Naive thymus-derived CD4-positive, alpha-beta T cell (primary cell): ENCODE data around the gene MLC1. TPM values are rescaled to one million over a fixed set of nuclear protein-coding genes. Genes with fewer than 3 reads are reported as not detected.

Experiments
- ATAC-seq: fragments of 150-1000 bp; cut with Tn5 transposase; 2 replicates; pipeline ENCODE4 v1.10.0; 2021; ENCODE audit warnings: mild to moderate bottlenecking, moderate library complexity
- CTCF ChIA-PET: fragments of 350-600 bp; sonication (Branson Sonifier 250); formaldehyde crosslinking; loops from one replicate; lab custom pipeline; 2021; ENCODE audit warnings: antibody characterized with exemption; lab: Charles Lee
- POLR2A ChIA-PET: fragments of 350-600 bp; sonication (Branson Sonifier 250); formaldehyde crosslinking; loops from one replicate; lab custom pipeline; 2021; ENCODE audit warnings: antibody characterized with exemption, inconsistent platforms; lab: Charles Lee
- DNase-seq, 9 donors: peaks; one replicate each; pipeline versions ENCODE4 v3.0.0 to v3.0.0-alpha.2; 2020 to 2022; ENCODE audit warnings: mixed read lengths in 1 of 9
- H3K27ac ChIP-seq: one replicate; pipeline ENCODE4 v1.7.0; 2013; ENCODE audit warnings: mild to moderate bottlenecking, low read depth, low read length, moderate library complexity
- H3K27me3 ChIP-seq, 2 donors: one replicate each; pipeline ENCODE4 v1.7.0; 2013; ENCODE audit warnings: low read length in 2 of 2, mild to moderate bottlenecking in 2 of 2, moderate library complexity in 2 of 2; ENCODE audit not compliant: control insufficient read depth in 2 of 2, insufficient read depth in 2 of 2
- H3K36me3 ChIP-seq, 3 experiments: 1 replicate in 2 of 3; 2 replicates in 1 of 3; pipeline ENCODE4 v1.7.0; 2013; ENCODE audit warnings: low read length in 3 of 3, mild to moderate bottlenecking in 3 of 3, moderate library complexity in 1 of 3; ENCODE audit not compliant: insufficient read depth in 3 of 3, control insufficient read depth in 2 of 3
- H3K4me1 ChIP-seq, 2 donors: one replicate each; pipeline ENCODE4 v1.7.0; 2013; ENCODE audit warnings: low read length in 2 of 2, mild to moderate bottlenecking in 2 of 2, moderate library complexity in 1 of 2; ENCODE audit not compliant: control insufficient read depth in 2 of 2, insufficient read depth in 2 of 2
- H3K4me3 ChIP-seq: 2 replicates; pipeline ENCODE4 v1.7.0; 2013; ENCODE audit warnings: mild to moderate bottlenecking, low read length
- H3K9me3 ChIP-seq, 3 experiments: 1 replicate in 2 of 3; 2 replicates in 1 of 3; pipeline ENCODE4 v1.7.0; 2013; ENCODE audit warnings: low read length in 3 of 3; ENCODE audit not compliant: control insufficient read depth in 2 of 3
- H3K27ac Mint-ChIP-seq, 9 donors: one replicate each; pipeline ENCODE4 v1.8.0; 2020 to 2022; ENCODE audit warnings: mixed read lengths in 9 of 9, mild to moderate bottlenecking in 8 of 9, moderate library complexity in 5 of 9, inconsistent platforms in 2 of 9
- H3K27me3 Mint-ChIP-seq, 5 donors: one replicate each; pipeline ENCODE4 v1.8.0; 2021 to 2022; ENCODE audit warnings: mixed read lengths in 5 of 5, mild to moderate bottlenecking in 1 of 5
- H3K36me3 Mint-ChIP-seq, 5 donors: one replicate each; pipeline ENCODE4 v1.8.0; 2020 to 2022; ENCODE audit warnings: mixed read lengths in 5 of 5, mild to moderate bottlenecking in 3 of 5, inconsistent platforms in 1 of 5
- H3K4me1 Mint-ChIP-seq, 7 donors: one replicate each; pipeline ENCODE4 v1.8.0; 2020 to 2022; ENCODE audit warnings: mixed read lengths in 7 of 7, mild to moderate bottlenecking in 3 of 7, inconsistent platforms in 1 of 7
- H3K4me3 Mint-ChIP-seq, 10 donors: one replicate each; pipeline ENCODE4 v1.8.0; 2020 to 2022; ENCODE audit warnings: mild to moderate bottlenecking in 10 of 10, mixed read lengths in 10 of 10, moderate library complexity in 6 of 10, inconsistent platforms in 2 of 10
- H3K9me3 Mint-ChIP-seq, 11 donors: one replicate each; pipeline ENCODE4 v1.8.0; 2020 to 2022; ENCODE audit warnings: mixed read lengths in 11 of 11, mild to moderate bottlenecking in 4 of 11, inconsistent platforms in 1 of 11, moderate library complexity in 1 of 11
- intact Hi-C, 2 donors: fragments of 100-400 bp; cut with micrococcal nuclease; formaldehyde crosslinking; loops; one replicate each; pipeline ENCODE4 v1.15.1; 2023
- polyA plus RNA-seq, 2 donors: library from polyadenylated mRNA; unstranded; fragments of 300-500 nt; fragmentation: Illumina TruSeq; gene quantifications; one replicate each; pipeline ENCODE4 v1.2.3, GENCODE V29; 2021
- total RNA-seq, 6 experiments: library from RNA in 5 of 6; stranded (reverse) in 5 of 6; gene quantifications; 1 replicate in 5 of 6; 2 replicates in 1 of 6; pipeline ENCODE4 v1.2.3 and lab custom pipeline; 2021 to 2026

The MLC1 gene
- total and polyA plus RNA-seq, 7 experiments from 2014 or later = 0.08 to 7.2 (median 0.48) TPM; not detected in 2

GRCh38 chr22:50064453-50064852 lies 20.8 kb downstream of the MLC1 start:
- DNase-seq = no peak
- Mint-ChIP-seq H3K4me3 (no peak overlapping the region), H3K9me3 (no peaks in the 10 kb centered on the region), H3K4me1 (no peaks in the 10 kb centered on the region), H3K36me3 (no peaks in the 10 kb centered on the region), H3K27ac (no peak overlapping the region), H3K27me3 (peaks cover 0 to 7% (median 6%) of the 10 kb centered on the region in 5 donors)
- CTCF ChIA-PET = no interaction called here
- no peaks in the 10 kb centered on the region for H3K4me1 ChIP-seq
- H3K27ac ChIP-seq = no peak overlapping the region
- H3K27me3 ChIP-seq = no peaks in the 10 kb centered on the region
- intact Hi-C loops = no loop called here
- H3K4me3 ChIP-seq = no peak overlapping the region
- ATAC-seq = no peak
- POLR2A ChIA-PET = no interaction called here
- no peaks in the 10 kb centered on the region for H3K9me3 ChIP-seq
- no peaks in the 10 kb centered on the region for H3K36me3 ChIP-seq

DNA sequence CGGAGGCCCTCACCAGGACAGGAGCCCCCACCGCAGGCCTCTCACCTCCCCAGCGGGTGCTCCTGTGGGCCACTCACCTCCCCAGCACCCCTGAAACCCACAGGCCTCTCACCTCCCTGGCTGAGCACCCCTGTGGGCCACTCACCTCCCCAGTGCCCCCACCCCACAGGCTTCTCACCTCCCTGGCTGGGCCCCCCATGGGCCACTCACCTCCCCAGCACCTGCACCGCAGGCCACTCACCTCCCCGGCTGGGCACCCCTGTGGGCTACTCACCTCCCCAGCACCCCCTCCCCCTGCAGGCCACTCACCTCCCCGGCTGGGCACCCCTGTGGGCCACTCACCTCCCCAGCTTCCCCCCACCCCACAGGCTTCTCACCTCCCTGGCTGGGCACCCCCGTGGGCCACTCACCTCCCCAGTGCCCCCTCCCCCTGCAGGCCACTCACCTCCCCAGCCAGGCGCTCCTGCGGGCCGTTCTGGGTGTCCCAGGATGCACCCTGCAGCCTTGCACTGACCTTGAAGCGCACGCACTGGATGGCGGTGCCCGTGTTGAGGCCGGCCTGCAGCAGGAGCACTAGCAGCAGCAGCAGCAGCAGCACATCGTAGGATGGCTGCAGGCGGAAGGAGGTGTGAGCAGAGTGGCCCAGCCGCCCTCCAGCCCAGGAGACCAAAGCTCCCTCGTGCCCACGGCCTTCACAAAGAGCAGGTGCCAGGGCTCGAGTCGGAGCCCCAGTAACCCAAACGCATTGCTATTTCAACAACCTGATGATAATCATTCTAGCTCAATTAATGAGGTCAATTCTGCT lies 21.4 kb downstream of the MLC1 start:
- ATAC-seq (no peak), DNase-seq (no peak)
- peaks cover 0 to 5% (median 0%) of the 10 kb centered on the region in 7 donors for H3K4me1 Mint-ChIP-seq
- Histone ChIP-seq H3K36me3 (no peaks in the 10 kb centered on the region), H3K27me3 (peaks cover 0 to 5% of the 10 kb centered on the region in 2 donors), H3K4me3 (no peak overlapping the region), H3K9me3 (no peaks in the 10 kb centered on the region), H3K27ac (no peak overlapping the region), H3K4me1 (no peaks in the 10 kb centered on the region)
- intact Hi-C loops = no loop called here
- ChIA-PET CTCF (interaction anchor here (0.7 kb wide), 1 partner anchor 12 kb away, joined by 3 read pairs; no protein-coding TSS in a partner anchor), POLR2A (no interaction called here)
- no peak overlapping the region for H3K4me3 Mint-ChIP-seq
- no peak overlapping the region for H3K27ac Mint-ChIP-seq
- no peaks in the 10 kb centered on the region for H3K36me3 Mint-ChIP-seq
- H3K9me3 Mint-ChIP-seq = no peaks in the 10 kb centered on the region
- peaks cover 5 to 12% (median 8%) of the 10 kb centered on the region in 5 donors for H3K27me3 Mint-ChIP-seq

DNA sequence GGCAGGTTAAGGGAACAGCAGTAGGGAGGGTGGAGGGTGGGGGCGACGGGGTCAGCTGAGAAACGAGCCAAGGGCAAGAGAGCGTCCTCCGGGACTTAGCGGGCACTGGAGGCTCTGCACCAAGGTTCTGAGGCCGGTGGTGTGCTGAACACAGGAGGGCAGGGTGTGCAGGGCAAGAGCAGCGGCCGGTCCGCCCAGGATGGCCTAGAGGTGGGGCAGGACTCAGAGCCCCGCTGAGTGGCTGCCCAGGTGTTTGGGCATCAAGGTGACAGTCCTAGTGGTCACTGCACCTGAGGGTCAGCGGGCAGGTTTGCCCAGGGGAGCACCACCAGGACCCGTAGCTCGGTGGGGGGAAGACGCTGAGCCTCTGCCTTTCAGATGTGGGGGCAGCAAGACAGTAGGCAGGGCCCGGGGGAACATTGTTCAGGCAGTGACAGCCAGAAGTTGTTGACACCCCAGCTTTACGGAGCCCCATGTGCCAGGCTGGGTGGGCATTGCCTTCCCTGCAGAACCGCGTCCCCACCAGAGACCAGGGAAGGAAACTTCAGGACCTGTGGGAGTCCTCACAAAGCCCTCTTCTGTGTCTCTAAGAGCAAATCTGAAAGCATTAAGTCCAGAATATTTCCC lies 22.6 kb downstream of the MLC1 start:
- no peaks in the 10 kb centered on the region for H3K9me3 ChIP-seq
- no peaks in the 10 kb centered on the region for H3K4me1 ChIP-seq
- peaks cover 5 to 14% (median 8%) of the 10 kb centered on the region in 5 donors for H3K27me3 Mint-ChIP-seq
- intact Hi-C loops = no loop called here
- H3K27me3 ChIP-seq = peaks cover 0 to 7% of the 10 kb centered on the region in 2 donors
- CTCF ChIA-PET = no interaction called here
- POLR2A ChIA-PET = no interaction called here
- H3K4me3 ChIP-seq = no peak overlapping the region
- no peaks in the 10 kb centered on the region for H3K36me3 Mint-ChIP-seq
- H3K36me3 ChIP-seq = no peaks in the 10 kb centered on the region
- no peak overlapping the region for H3K27ac Mint-ChIP-seq
- DNase-seq = no peak
- no peaks in the 10 kb centered on the region for H3K9me3 Mint-ChIP-seq
- no peak overlapping the region for H3K27ac ChIP-seq
- H3K4me1 Mint-ChIP-seq = peaks cover 0 to 5% (median 0%) of the 10 kb centered on the region in 7 donors
- H3K4me3 Mint-ChIP-seq = no peak overlapping the region
- ATAC-seq = no peak

GRCh38 chr22:50061824-50062355 lies 23.3 kb downstream of the MLC1 start:
- no peaks in the 10 kb centered on the region for H3K4me1 ChIP-seq
- ATAC-seq = no peak
- Mint-ChIP-seq H3K4me1 (peaks cover 0 to 5% (median 0%) of the 10 kb centered on the region in 7 donors), H3K27me3 (peaks cover 5 to 19% (median 8%) of the 10 kb centered on the region in 5 donors), H3K27ac (no peak overlapping the region), H3K9me3 (no peaks in the 10 kb centered on the region), H3K4me3 (no peak overlapping the region), H3K36me3 (no peaks in the 10 kb centered on the region)
- H3K27ac ChIP-seq = no peak overlapping the region
- H3K27me3 ChIP-seq = peaks cover 0 to 7% of the 10 kb centered on the region in 2 donors
- no peak for DNase-seq
- ChIA-PET CTCF (no interaction called here), POLR2A (no interaction called here)
- H3K9me3 ChIP-seq = no peaks in the 10 kb centered on the region
- no peaks in the 10 kb centered on the region for H3K36me3 ChIP-seq
- intact Hi-C loops = no loop called here
- no peak overlapping the region for H3K4me3 ChIP-seq

DNA sequence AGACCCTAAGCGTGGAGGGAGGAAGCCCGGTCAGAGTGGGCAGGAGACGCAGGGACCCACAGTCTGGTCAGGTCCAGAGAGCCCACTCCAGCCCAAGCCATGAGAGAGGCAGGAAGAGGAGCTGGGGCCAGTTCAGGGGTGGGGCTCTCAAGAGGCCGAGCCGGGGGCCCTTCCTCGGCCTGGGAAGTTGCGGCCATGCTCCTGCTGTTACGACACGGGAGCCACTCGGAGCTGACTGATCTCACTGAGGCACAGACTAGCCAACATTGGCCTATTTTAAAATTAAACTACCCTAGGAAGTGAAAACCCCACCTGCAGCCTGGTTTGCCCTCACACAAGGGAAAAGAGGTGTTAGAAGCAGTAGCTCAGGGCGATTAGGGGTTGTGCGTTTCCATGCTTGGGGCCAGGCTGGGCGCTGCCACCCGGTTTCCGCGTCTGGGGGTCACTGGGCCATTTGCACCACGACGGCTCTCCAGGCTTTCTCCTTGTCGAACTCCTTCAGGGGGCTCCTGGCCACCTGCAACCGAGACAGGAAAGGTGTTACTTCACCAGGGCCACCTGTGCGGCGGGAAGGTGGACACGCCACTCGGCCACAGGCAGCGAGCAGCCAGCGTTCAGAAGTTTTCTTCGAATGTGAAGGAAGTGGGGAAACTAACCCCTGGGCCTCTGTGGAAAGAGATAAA lies 23.9 kb downstream of the MLC1 start:
- Histone ChIP-seq H3K36me3 (no peaks in the 10 kb centered on the region), H3K27ac (no peak overlapping the region), H3K4me3 (no peak overlapping the region), H3K27me3 (peaks cover 0 to 7% of the 10 kb centered on the region in 2 donors), H3K4me1 (no peaks in the 10 kb centered on the region), H3K9me3 (no peaks in the 10 kb centered on the region)
- Mint-ChIP-seq H3K36me3 (no peaks in the 10 kb centered on the region), H3K4me1 (peaks cover 0 to 5% (median 0%) of the 10 kb centered on the region in 7 donors), H3K4me3 (no peak overlapping the region), H3K27me3 (peaks cover 5 to 22% (median 8%) of the 10 kb centered on the region in 5 donors), H3K27ac (no peak overlapping the region), H3K9me3 (no peaks in the 10 kb centered on the region)
- DNase-seq (no peak), ATAC-seq (no peak)
- intact Hi-C loops = no loop called here
- ChIA-PET CTCF (no interaction called here), POLR2A (no interaction called here)

DNA sequence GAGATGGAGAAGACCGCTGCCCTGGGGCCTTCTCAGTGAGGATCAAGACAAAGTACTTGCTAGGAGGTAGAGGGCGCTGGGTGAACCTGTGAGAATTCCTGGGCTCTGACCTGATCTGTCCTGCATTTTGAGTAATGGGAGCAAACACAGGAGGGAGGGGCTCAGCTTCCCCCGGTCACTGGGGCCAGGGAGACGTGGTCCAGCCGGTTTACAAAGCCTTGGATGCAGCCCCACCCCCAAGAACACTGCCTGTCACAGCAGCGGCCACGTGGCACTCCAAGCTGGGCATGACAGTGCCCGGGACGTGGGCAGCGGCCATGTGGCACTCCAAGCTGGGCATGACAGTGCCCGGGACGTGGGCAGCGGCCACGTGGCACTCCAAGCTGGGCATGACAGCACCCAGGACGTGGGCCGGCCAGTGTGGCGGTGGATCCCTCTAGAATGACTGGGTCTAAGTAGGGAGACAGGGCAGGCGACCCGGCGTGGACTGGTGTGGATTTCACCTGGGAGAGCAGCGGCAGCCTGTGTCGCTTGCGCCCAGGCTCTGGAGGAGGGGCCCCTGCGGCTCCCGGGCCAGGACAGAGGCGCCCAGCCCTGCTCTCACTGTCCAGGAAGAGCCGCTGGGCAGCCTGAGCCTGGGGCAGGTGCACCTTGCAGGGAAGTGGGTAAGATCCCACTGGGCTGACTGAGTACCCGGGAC lies 24.6 kb downstream of the MLC1 start:
- ATAC-seq (no peak), DNase-seq (no peak)
- Histone ChIP-seq H3K4me1 (no peaks in the 10 kb centered on the region), H3K27me3 (peaks cover 0 to 7% of the 10 kb centered on the region in 2 donors), H3K4me3 (no peak overlapping the region), H3K27ac (no peak overlapping the region), H3K9me3 (no peaks in the 10 kb centered on the region), H3K36me3 (no peaks in the 10 kb centered on the region)
- Mint-ChIP-seq H3K27me3 (peaks cover 5 to 24% (median 10%) of the 10 kb centered on the region in 5 donors), H3K36me3 (no peaks in the 10 kb centered on the region), H3K4me3 (no peak overlapping the region), H3K9me3 (no peaks in the 10 kb centered on the region), H3K27ac (no peak overlapping the region), H3K4me1 (peaks cover 0 to 5% (median 0%) of the 10 kb centered on the region in 7 donors)
- intact Hi-C loops = no loop called here
- CTCF ChIA-PET = interaction anchor here (0.6 kb wide), 1 partner anchor 25 kb away, joined by 3 read pairs; the partner anchor contains the start of gene MLC1
- POLR2A ChIA-PET = no interaction called here
